ENCODE measurements around the gene MINDY2.

DNA sequence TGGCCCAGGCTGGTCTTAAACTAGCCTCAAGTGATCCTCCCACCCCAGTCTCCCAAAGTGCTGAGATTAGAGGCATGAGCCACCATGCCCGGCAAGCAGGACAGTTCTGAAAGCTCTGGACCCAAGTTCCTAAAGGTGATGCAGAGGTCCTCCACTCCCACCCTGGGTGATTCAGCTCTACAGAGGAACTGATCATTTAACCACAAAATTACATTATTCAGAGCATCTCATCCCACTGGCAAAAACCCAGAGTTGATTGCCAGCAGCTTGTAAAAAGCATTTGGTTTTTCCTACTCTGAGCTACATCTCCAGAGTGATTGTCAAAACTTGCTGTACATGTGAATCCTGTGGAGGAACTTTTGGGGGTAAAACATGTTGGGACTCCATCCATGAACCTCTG, 102.2 kb downstream of the MINDY2 start:
- TF ChIP-seq CTCF (IDR thresholded peaks at IDR 0.05; ENCODE audit: insufficient read depth, low read length, poor library complexity, severe bottlenecking) (no peak), EZH2phosphoT487 (conservative IDR thresholded peaks at IDR 0.05; ENCODE audit: low read length) (no peak)
